WERI-Rb-1 (cell line): ENCODE results near the gene CYP46A1.
A peak's percentile ranks its signal among the peaks of the same experiment; 100 is the strongest.

Experiments used
- DNase-seq: peaks from one replicate; pipeline ENCODE4 v3.0.0-alpha.2; 2020
- H3K27ac ChIP-seq: fragments of 250-450 bp; sonication (Bioruptor Pico); 2 replicates; pipeline ENCODE4 v1.5.1; 2020; ENCODE audit warnings: mild to moderate bottlenecking, moderate library complexity
- H3K27me3 ChIP-seq: fragments of 250-450 bp; sonication (Bioruptor Pico); 2 replicates; pipeline ENCODE4 v1.5.1; 2021; ENCODE audit warnings: mild to moderate bottlenecking, low read depth, moderate library complexity; ENCODE audit not compliant: insufficient read depth, severe bottlenecking
- H3K36me3 ChIP-seq: fragments of 250-450 bp; sonication (Bioruptor Pico); 2 replicates; pipeline ENCODE4 v1.5.1; 2020; ENCODE audit warnings: mild to moderate bottlenecking, moderate library complexity
- H3K4me3 ChIP-seq: 2 replicates; pipeline ENCODE4 v1.5.1; 2011; ENCODE audit warnings: low read depth, mild to moderate bottlenecking, control low read depth, low read length
- H3K9me3 ChIP-seq: fragments of 250-450 bp; sonication (Bioruptor Pico); 2 replicates; pipeline ENCODE4 v1.5.1; 2021; ENCODE audit warnings: mild to moderate bottlenecking, moderate library complexity; ENCODE audit not compliant: severe bottlenecking
- CTCF ChIP-seq: IDR thresholded peaks from 2 replicates; pipeline ENCODE4 v1.5.1; 2011; ENCODE audit warnings: low read depth, mild to moderate bottlenecking, control low read depth, inconsistent platforms, low read length

The CYP46A1 gene

GRCh38 chr14:99685596-99685995 lies 1.5 kb downstream of the CYP46A1 start:
- Histone ChIP-seq H3K36me3 (no peaks in the 10 kb centered on the region), H3K9me3 (no peaks in the 10 kb centered on the region), H3K27me3 (no peaks in the 10 kb centered on the region), H3K27ac (no peak overlapping the region), H3K4me3 (no peak overlapping the region)
- peak; percentile 1 for DNase-seq
- no peak for TF ChIP-seq CTCF

GRCh38 chr14:99686557-99687283 lies 2.6 kb downstream of the CYP46A1 start:
- no peaks in the 10 kb centered on the region for H3K27me3 ChIP-seq
- H3K4me3 ChIP-seq: no peak overlapping the region
- no peak for TF ChIP-seq CTCF
- no peaks in the 10 kb centered on the region for H3K9me3 ChIP-seq
- no peak for DNase-seq
- no peaks in the 10 kb centered on the region for H3K36me3 ChIP-seq
- no peak overlapping the region for H3K27ac ChIP-seq

- no peak overlapping the region for H3K4me3 ChIP-seq
- H3K9me3 ChIP-seq: no peaks in the 10 kb centered on the region
- TF ChIP-seq CTCF: peak; percentile 79
- no peaks in the 10 kb centered on the region for H3K27me3 ChIP-seq
- peak; percentile 38 for DNase-seq
- no peaks in the 10 kb centered on the region for H3K36me3 ChIP-seq
- H3K27ac ChIP-seq: no peak overlapping the region
Observed at GRCh38 chr14:99687284-99688209, 3.4 kb downstream of the CYP46A1 start.

GRCh38 chr14:99688210-99688581 lies 4.1 kb downstream of the CYP46A1 start:
- no peaks in the 10 kb centered on the region for H3K36me3 ChIP-seq
- no peak overlapping the region for H3K4me3 ChIP-seq
- TF ChIP-seq CTCF: no peak
- no peak overlapping the region for H3K27ac ChIP-seq
- DNase-seq: no peak
- H3K9me3 ChIP-seq: no peaks in the 10 kb centered on the region
- H3K27me3 ChIP-seq: no peaks in the 10 kb centered on the region

DNA sequence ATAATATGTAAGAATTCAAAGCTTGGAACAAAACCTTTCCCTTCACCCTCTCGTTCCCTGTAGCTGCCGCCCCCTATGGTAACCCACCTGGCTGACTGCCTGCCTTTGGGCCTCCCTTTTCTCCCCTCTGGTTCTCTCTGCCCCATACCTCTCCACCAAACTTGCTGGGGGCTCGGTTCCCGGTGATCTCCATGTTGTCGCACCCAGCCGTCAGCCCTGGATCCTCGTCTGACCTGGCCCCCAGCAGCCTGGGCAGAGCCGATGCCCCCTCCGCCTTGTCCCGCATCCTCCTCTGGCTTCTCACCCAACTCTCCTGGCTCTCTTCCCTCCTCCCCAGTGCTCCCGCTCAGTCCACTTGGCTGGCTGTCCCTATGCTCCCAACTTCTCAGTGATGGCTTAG lies 4.5 kb downstream of the CYP46A1 start:
- DNase-seq: no peak
- H3K9me3 ChIP-seq: no peaks in the 10 kb centered on the region
- no peak for TF ChIP-seq CTCF
- no peak overlapping the region for H3K27ac ChIP-seq
- H3K4me3 ChIP-seq: no peak overlapping the region
- no peaks in the 10 kb centered on the region for H3K27me3 ChIP-seq
- H3K36me3 ChIP-seq: no peaks in the 10 kb centered on the region
